Astrocyte (in vitro differentiated cells and primary cell): ENCODE data around the gene PUSL1. TPM values are rescaled to one million over a fixed set of nuclear protein-coding genes. Genes with fewer than 3 reads are reported as not detected.

ENCODE experiments used
- DNase-seq: peaks from one replicate; pipeline ENCODE4 v3.0.0-alpha.2; 2010; ENCODE audit warnings: low read depth
- FAIRE-seq: peaks from 2 replicates; lab custom pipeline; 2011; peaks lifted over from hg19 to GRCh38; lab: Jason Lieb, UNC
- H2AFZ ChIP-seq: 2 replicates; pipeline ENCODE4 v1.6.0; 2012; ENCODE audit warnings: low read depth, low read length, inconsistent platforms
- H3K27ac ChIP-seq: 2 replicates; pipeline ENCODE4 v1.5.1; 2011; ENCODE audit warnings: low read depth, low read length, inconsistent platforms
- H3K27me3 ChIP-seq: 2 replicates; pipeline ENCODE4 v1.6.0; 2011; ENCODE audit warnings: low read length, inconsistent platforms; ENCODE audit not compliant: insufficient read depth
- H3K36me3 ChIP-seq: 2 replicates; pipeline ENCODE4 v1.5.1; 2011; ENCODE audit warnings: low read length, inconsistent platforms; ENCODE audit not compliant: insufficient read depth
- H3K4me1 ChIP-seq: 2 replicates; pipeline ENCODE4 v1.5.1; 2011; ENCODE audit warnings: low read length, inconsistent platforms; ENCODE audit not compliant: insufficient read depth
- H3K4me2 ChIP-seq: 2 replicates; pipeline ENCODE4 v1.6.0; 2012; ENCODE audit warnings: low read length, inconsistent platforms
- H3K4me3 ChIP-seq: 2 replicates; pipeline ENCODE4 v1.5.1; 2011; ENCODE audit warnings: low read depth, mild to moderate bottlenecking, low read length, inconsistent platforms; ENCODE audit not compliant: insufficient read depth
- H3K79me2 ChIP-seq: 2 replicates; pipeline ENCODE4 v1.6.0; 2012; ENCODE audit warnings: mild to moderate bottlenecking, low read length, inconsistent platforms; ENCODE audit not compliant: insufficient read depth
- H3K9ac ChIP-seq: 2 replicates; pipeline ENCODE4 v1.6.0; 2012; ENCODE audit warnings: mild to moderate bottlenecking, low read length, inconsistent platforms
- H3K9me3 ChIP-seq: 2 replicates; pipeline ENCODE4 v1.5.1; 2012; ENCODE audit warnings: low read depth, mild to moderate bottlenecking, low read length, inconsistent platforms; ENCODE audit not compliant: insufficient read depth
- H4K20me1 ChIP-seq: 2 replicates; pipeline ENCODE4 v1.6.0; 2012; ENCODE audit warnings: low read length, inconsistent platforms; ENCODE audit not compliant: insufficient read depth
- H3K27ac Mint-ChIP-seq: one replicate; pipeline ENCODE4 v1.8.0; 2021; ENCODE audit warnings: mild to moderate bottlenecking, mixed read lengths; ENCODE audit not compliant: unreplicated experiment
- H3K27me3 Mint-ChIP-seq: one replicate; pipeline ENCODE4 v1.8.0; 2021; ENCODE audit warnings: low read depth, mixed read lengths; ENCODE audit not compliant: unreplicated experiment
- H3K36me3 Mint-ChIP-seq: one replicate; pipeline ENCODE4 v1.8.0; 2021; ENCODE audit warnings: low read depth, mixed read lengths; ENCODE audit not compliant: unreplicated experiment
- H3K4me1 Mint-ChIP-seq: one replicate; pipeline ENCODE4 v1.8.0; 2021; ENCODE audit warnings: low read depth, mixed read lengths; ENCODE audit not compliant: unreplicated experiment
- H3K4me3 Mint-ChIP-seq: one replicate; pipeline ENCODE4 v1.8.0; 2021; ENCODE audit warnings: mild to moderate bottlenecking, moderate library complexity, mixed read lengths; ENCODE audit not compliant: unreplicated experiment
- H3K9me3 Mint-ChIP-seq: one replicate; pipeline ENCODE4 v1.8.0; 2021; ENCODE audit warnings: mild to moderate bottlenecking, mixed read lengths; ENCODE audit not compliant: unreplicated experiment
- EZH2 ChIP-seq: IDR thresholded peaks from 2 replicates; pipeline ENCODE4 v1.6.1; 2012; ENCODE audit warnings: mild to moderate bottlenecking, low read length, inconsistent platforms; ENCODE audit not compliant: insufficient read depth
- total RNA-seq: library from RNA; stranded (reverse); gene quantifications from 2 replicates; pipeline ENCODE4 v1.2.1, GENCODE V29; 2021
- TF ChIP-seq, protein P1 (sequence below): IDR thresholded peaks from 2 replicates; pipeline ENCODE4 v1.5.1; 2011; ENCODE audit warnings: low read depth, mild to moderate bottlenecking, inconsistent platforms, low read length, moderate library complexity; ENCODE audit not compliant: insufficient read depth

The PUSL1 gene
- total RNA-seq, 1 donor from 2014 or later: 29.4 TPM

GRCh38 chr1:1357871-1358432 is 49.6 kb downstream of the PUSL1 start:
- peaks cover 24% of the 10 kb centered on the region for H3K4me1 Mint-ChIP-seq
- H3K4me1 ChIP-seq: peaks cover 51% of the 10 kb centered on the region
- H3K9me3 ChIP-seq: no peaks in the 10 kb centered on the region
- peak overlapping the region; percentile 97 for H3K4me2 ChIP-seq
- peak overlapping the region; percentile 4 for H2AFZ ChIP-seq
- DNase-seq: peak; percentile 5
- peak overlapping the region; percentile 96 for H3K27ac ChIP-seq
- H3K36me3 Mint-ChIP-seq: peaks cover 3% of the 10 kb centered on the region
- FAIRE-seq: no peak
- no peak for TF ChIP-seq EZH2
- TF ChIP-seq, protein P1, sequence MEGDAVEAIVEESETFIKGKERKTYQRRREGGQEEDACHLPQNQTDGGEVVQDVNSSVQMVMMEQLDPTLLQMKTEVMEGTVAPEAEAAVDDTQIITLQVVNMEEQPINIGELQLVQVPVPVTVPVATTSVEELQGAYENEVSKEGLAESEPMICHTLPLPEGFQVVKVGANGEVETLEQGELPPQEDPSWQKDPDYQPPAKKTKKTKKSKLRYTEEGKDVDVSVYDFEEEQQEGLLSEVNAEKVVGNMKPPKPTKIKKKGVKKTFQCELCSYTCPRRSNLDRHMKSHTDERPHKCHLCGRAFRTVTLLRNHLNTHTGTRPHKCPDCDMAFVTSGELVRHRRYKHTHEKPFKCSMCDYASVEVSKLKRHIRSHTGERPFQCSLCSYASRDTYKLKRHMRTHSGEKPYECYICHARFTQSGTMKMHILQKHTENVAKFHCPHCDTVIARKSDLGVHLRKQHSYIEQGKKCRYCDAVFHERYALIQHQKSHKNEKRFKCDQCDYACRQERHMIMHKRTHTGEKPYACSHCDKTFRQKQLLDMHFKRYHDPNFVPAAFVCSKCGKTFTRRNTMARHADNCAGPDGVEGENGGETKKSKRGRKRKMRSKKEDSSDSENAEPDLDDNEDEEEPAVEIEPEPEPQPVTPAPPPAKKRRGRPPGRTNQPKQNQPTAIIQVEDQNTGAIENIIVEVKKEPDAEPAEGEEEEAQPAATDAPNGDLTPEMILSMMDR: no peak
- peak overlapping the region; percentile 83 for H3K4me3 Mint-ChIP-seq
- peaks cover 2% of the 10 kb centered on the region for H3K27me3 Mint-ChIP-seq
- H4K20me1 ChIP-seq: peaks cover 32% of the 10 kb centered on the region
- H3K27ac Mint-ChIP-seq: peak overlapping the region; percentile 96
- peak overlapping the region; percentile 83 for H3K4me3 ChIP-seq
- no peaks in the 10 kb centered on the region for H3K9me3 Mint-ChIP-seq
- H3K79me2 ChIP-seq: peaks cover 43% of the 10 kb centered on the region
- no peaks in the 10 kb centered on the region for H3K27me3 ChIP-seq
- peak overlapping the region; percentile 95 for H3K9ac ChIP-seq
- H3K36me3 ChIP-seq: peaks cover 4% of the 10 kb centered on the region

- H3K36me3 Mint-ChIP-seq: peaks cover 3% of the 10 kb centered on the region
- Histone ChIP-seq H3K4me2 (peak within 1 kb of the TSS; percentile 97), H3K9ac (peak within 1 kb of the TSS; percentile 95), H3K27me3 (no peaks in the 10 kb centered on the region), H2AFZ (peak within 1 kb of the TSS; percentile 17), H3K27ac (peak within 1 kb of the TSS; percentile 96), H4K20me1 (peaks cover 25% of the 10 kb centered on the region), H3K9me3 (no peaks in the 10 kb centered on the region), H3K4me3 (peak within 1 kb of the TSS; percentile 83), H3K4me1 (peaks cover 49% of the 10 kb centered on the region), H3K79me2 (peaks cover 40% of the 10 kb centered on the region), H3K36me3 (no peaks in the 10 kb centered on the region)
- H3K27me3 Mint-ChIP-seq: peaks cover 2% of the 10 kb centered on the region
- FAIRE-seq (no peak), DNase-seq (peak; percentile 77)
- H3K27ac Mint-ChIP-seq: peak within 1 kb of the TSS; percentile 97
- H3K4me3 Mint-ChIP-seq: peak within 1 kb of the TSS; percentile 83
- H3K4me1 Mint-ChIP-seq: peaks cover 24% of the 10 kb centered on the region
- H3K9me3 Mint-ChIP-seq: no peaks in the 10 kb centered on the region
- TF ChIP-seq EZH2: no peak
These were observed 50.3 kb downstream of the PUSL1 start, which contains the start of gene MXRA8 for GRCh38 chr1:1358433-1359271. MXRA8 (minus strand) TSS chr1:1358555; CDS start chr1:1358504, 51 bp downstream.

DNA sequence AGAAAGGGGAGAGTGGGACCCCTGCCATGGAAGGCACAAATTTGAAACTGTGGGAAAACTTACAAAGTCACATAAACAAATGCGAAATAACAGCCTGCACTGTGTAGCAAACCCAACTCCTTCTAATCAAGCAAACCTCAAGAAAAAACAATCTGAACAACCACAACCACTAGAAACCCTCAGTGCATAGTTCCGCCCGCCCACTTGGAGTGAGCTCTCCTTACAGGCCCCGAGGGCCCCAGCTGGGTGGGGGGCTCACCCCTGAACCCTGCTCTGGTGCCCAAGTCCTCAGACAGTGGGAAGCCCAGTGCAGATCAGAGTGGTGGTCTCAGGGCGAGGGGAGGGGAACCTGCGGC is 50.9 kb downstream of the PUSL1 start:
- Histone ChIP-seq H2AFZ (no peak overlapping the region), H3K4me1 (peaks cover 49% of the 10 kb centered on the region), H3K9ac (peak overlapping the region; percentile 95), H3K4me3 (peak overlapping the region; percentile 83), H3K36me3 (no peaks in the 10 kb centered on the region), H4K20me1 (peaks cover 19% of the 10 kb centered on the region), H3K27ac (peak overlapping the region; percentile 96), H3K79me2 (peaks cover 34% of the 10 kb centered on the region), H3K9me3 (no peaks in the 10 kb centered on the region), H3K27me3 (no peaks in the 10 kb centered on the region), H3K4me2 (peak overlapping the region; percentile 97)
- Mint-ChIP-seq H3K27ac (peak overlapping the region; percentile 97), H3K27me3 (peaks cover under 1% of the 10 kb centered on the region), H3K4me1 (peaks cover 24% of the 10 kb centered on the region), H3K9me3 (no peaks in the 10 kb centered on the region), H3K36me3 (peaks cover 3% of the 10 kb centered on the region), H3K4me3 (peak overlapping the region; percentile 77)
- FAIRE-seq (peak; percentile 23), DNase-seq (peak; percentile 85)
- no peak for TF ChIP-seq EZH2
- TF ChIP-seq, protein P1: no peak
